Adrenal gland (tissue), 12 donors: ENCODE results near the gene GPS1. TPM values are rescaled to one million over a fixed set of nuclear protein-coding genes. Genes with fewer than 3 reads are reported as not detected.

Source experiments
- DNase-seq, 7 donors: peaks; one replicate each; pipeline ENCODE4 v3.0.0-alpha.2; 2019 to 2020
- H3K27ac ChIP-seq, 5 donors: fragments of 200-600 bp; sonication (generic) in 4 of 5; 1 replicate in 3 of 5; 2 replicates in 2 of 5; pipeline versions ENCODE4 v1.5.1 to v1.8.0; 2016 to 2020; ENCODE audit warnings: mild to moderate bottlenecking in 1 of 5
- H3K27me3 ChIP-seq: fragments of 200-600 bp; 2 replicates; pipeline ENCODE4 v1.8.0; 2021
- H3K36me3 ChIP-seq, 2 donors: fragments of 200-600 bp; replicated peaks in 1 of 2; 1 replicate in 1 of 2; 2 replicates in 1 of 2; pipeline versions ENCODE4 v1.5.1 to v1.8.0; 2018 to 2022
- H3K4me1 ChIP-seq, 2 donors: fragments of 200-600 bp; replicated peaks in 1 of 2; 1 replicate in 1 of 2; 2 replicates in 1 of 2; pipeline versions ENCODE4 v1.5.1 to v1.8.0; 2018 to 2021
- H3K4me3 ChIP-seq, 4 donors: fragments of 200-600 bp; sonication (generic) in 3 of 4; one replicate each; pipeline ENCODE4 v1.5.1; 2016 to 2018
- H3K9me3 ChIP-seq, 3 donors: fragments of 200-600 bp; sonication (generic) in 1 of 3; replicated peaks in 1 of 3; 1 replicate in 2 of 3; 2 replicates in 1 of 3; pipeline versions ENCODE4 v1.5.1 to v1.8.0; 2016 to 2021
- POLR2A ChIP-seq, 2 donors: fragments of 450-650 bp; IDR thresholded peaks; one replicate each; pipeline ENCODE4 v1.6.1; 2017; ENCODE audit warnings: antibody characterized with exemption in 2 of 2, mild to moderate bottlenecking in 2 of 2, moderate library complexity in 1 of 2
- WGBS, 4 donors: extraction: QIAGEN DNeasy Blood & Tissue Kit in 2 of 4; methylation state at CpG; one replicate each; pipeline versions ENCODE4 v1.1.5 to v1.1.7; 2013 to 2017; 5-methylcytosine and 5-hydroxymethylcytosine counted together
- intact Hi-C, 2 donors: fragments of 100-400 bp; cut with DNase I; formaldehyde crosslinking; loops; one replicate each; pipeline versions ENCODE4 v1.14.1 to v1.15.0; 2022 to 2023
- polyA plus RNA-seq, 3 donors: library from polyadenylated mRNA; stranded (reverse); fragments of 200-250 nt in 2 of 3; fragments of 350-450 nt in 1 of 3; fragmentation: Illumina TruSeq in 1 of 3; extraction: RNeasy Lipid Tissue Mini Kit (QIAGEN cat#74804) in 1 of 3; gene quantifications; one replicate each; pipeline ENCODE4 v1.2.3, GENCODE V29; 2013 to 2014
- total RNA-seq, 9 donors: library from RNA; depleted of rRNA in 4 of 9; stranded (reverse); fragments of >200 nt in 4 of 9; fragments of 120-200 nt in 1 of 9; fragmentation: NEBNext Ultra II Directional in 1 of 9; extraction: Animal tissue kit (Norgen Biotek cat#: 25700) in 1 of 9; gene quantifications; one replicate each; pipeline versions ENCODE4 v1.1.0 to v1.2.4, GENCODE V29; 2013 to 2023
- TF ChIP-seq, protein P1 (sequence below), 6 experiments: fragments of 450-650 bp in 4 of 6; fragments of 200-600 bp in 2 of 6; sonication (generic) in 1 of 6; IDR thresholded peaks; 1 replicate in 5 of 6; 2 replicates in 1 of 6; pipeline versions ENCODE4 v1.5.1 to v1.8.0; 2016 to 2021; ENCODE audit warnings: antibody characterized with exemption in 6 of 6, mild to moderate bottlenecking in 2 of 6, moderate library complexity in 1 of 6
- donor health status: healthy with polysubstance abuse.
- donor health status: Bipolar disorder and iron deficiency.
- donor health status: DM: yes; HTN: yes; CAD: no.
- donor health status: DM: no; HTN: no; CAD: no.
- donor health status: DM: no; HTN: no; CAD: no.
- donor health status: DM: yes; HTN: yes; CAD: no.

Gene GPS1
- total and polyA plus RNA-seq, 12 donors: 37.4 to 305 (median 113) TPM

DNA sequence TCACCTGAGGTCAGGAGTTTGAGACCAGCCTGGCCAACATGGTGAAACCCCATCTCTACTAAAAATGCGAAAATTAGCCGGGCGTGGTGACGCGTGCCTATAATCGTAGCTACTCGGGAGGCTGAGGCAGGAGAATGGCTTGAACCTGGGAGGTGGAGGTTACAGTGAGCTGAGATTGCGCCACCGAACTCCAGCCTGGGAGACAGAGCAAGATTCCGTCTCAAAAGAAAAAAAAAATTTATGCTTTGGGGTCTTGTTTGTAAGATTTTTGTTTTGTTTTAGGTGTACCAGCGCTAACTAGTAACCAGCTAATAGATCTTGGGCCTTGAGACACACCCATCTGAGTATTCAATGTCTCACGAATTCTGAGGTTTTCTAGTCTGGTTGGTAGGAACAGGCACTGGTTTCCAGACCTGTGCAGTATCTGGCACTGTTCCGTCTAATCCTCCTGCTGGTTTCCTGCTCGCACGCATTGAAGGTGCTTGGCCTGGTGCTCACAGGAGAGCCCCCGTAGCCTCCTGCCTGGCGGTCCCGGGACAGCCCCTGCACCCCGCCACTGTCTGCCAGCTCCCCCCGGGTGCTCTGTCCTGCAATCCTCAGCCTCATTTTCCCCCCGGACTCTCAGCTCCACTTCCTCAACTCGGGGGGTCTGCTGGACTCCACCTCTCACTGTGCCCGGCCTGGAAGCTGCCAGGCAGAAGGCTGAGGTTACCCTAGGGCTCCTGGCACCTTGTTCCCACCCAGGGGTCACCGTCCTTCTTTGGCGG lies 24.5 kb downstream of the GPS1 start:
- DNase-seq: no peak
- H3K36me3 ChIP-seq: peaks cover 0 to 29% of the 10 kb centered on the region in 2 donors
- H3K4me1 ChIP-seq: no peaks in the 10 kb centered on the region
- H3K9me3 ChIP-seq: no peaks in the 10 kb centered on the region
- WGBS, 4 donors: 83 to 92% (median 87%) methylated on average over 25 of the region's 25 CpGs
- no peak overlapping the region for H3K27ac ChIP-seq
- H3K27me3 ChIP-seq: no peaks in the 10 kb centered on the region
- TF ChIP-seq POLR2A (IDR thresholded peaks at IDR 0.05): no peak
- TF ChIP-seq, protein P1, sequence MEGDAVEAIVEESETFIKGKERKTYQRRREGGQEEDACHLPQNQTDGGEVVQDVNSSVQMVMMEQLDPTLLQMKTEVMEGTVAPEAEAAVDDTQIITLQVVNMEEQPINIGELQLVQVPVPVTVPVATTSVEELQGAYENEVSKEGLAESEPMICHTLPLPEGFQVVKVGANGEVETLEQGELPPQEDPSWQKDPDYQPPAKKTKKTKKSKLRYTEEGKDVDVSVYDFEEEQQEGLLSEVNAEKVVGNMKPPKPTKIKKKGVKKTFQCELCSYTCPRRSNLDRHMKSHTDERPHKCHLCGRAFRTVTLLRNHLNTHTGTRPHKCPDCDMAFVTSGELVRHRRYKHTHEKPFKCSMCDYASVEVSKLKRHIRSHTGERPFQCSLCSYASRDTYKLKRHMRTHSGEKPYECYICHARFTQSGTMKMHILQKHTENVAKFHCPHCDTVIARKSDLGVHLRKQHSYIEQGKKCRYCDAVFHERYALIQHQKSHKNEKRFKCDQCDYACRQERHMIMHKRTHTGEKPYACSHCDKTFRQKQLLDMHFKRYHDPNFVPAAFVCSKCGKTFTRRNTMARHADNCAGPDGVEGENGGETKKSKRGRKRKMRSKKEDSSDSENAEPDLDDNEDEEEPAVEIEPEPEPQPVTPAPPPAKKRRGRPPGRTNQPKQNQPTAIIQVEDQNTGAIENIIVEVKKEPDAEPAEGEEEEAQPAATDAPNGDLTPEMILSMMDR (IDR thresholded peaks at IDR 0.05): no peak
- no peak overlapping the region for H3K4me3 ChIP-seq
- intact Hi-C loops: no loop called here

DNA sequence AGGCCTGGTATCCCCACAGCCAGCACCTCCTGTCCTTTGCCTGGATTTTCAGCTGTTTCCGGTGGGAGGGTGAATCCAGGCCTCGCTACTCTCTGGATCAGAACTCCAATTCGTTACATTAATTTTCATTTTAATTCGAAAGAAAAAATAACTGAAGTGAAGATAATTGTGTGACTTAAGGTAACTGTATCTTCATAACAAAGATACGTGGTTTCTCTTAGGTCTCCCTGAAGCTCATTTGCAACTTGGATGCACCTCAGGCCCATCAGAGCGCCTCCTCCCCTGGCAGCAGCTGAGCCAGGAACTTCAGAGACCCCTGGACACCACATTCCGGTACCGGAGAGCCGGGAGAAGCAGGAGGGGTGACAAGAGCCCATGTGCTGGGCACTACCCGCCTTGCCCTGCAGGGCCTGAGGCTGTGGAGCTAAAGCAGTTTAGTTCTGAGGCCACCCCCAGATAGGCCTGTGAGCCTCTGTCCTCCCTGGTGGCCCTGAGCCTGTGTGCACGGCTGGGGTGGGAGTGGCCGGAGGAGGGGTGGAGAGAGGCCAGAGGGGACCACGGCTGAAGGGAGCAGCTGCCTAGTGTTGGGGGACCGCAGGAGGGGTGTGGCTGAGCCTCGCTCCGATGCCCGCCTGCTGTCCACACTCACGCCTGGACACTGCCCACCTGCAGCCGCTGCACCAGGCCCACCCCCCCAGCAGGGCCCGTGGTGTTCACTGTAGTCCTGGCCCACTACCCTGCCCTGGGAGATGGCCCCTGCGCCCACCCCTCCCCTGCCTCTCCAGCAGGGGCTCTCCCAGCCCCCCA lies 25.3 kb downstream of the GPS1 start:
- H3K9me3 ChIP-seq: no peaks in the 10 kb centered on the region
- 64 to 76% (median 68%) methylated on average over 14 to 21 of the region's 21 CpGs for WGBS, 4 donors
- no peak overlapping the region for H3K27ac ChIP-seq
- H3K27me3 ChIP-seq: no peaks in the 10 kb centered on the region
- no peak for DNase-seq
- TF ChIP-seq POLR2A (IDR thresholded peaks at IDR 0.05): no peak
- TF ChIP-seq, protein P1 (IDR thresholded peaks at IDR 0.05): no peak
- peaks cover 0 to 34% of the 10 kb centered on the region in 2 donors for H3K36me3 ChIP-seq
- no peaks in the 10 kb centered on the region for H3K4me1 ChIP-seq
- intact Hi-C loops: no loop called here
- H3K4me3 ChIP-seq: no peak overlapping the region

DNA sequence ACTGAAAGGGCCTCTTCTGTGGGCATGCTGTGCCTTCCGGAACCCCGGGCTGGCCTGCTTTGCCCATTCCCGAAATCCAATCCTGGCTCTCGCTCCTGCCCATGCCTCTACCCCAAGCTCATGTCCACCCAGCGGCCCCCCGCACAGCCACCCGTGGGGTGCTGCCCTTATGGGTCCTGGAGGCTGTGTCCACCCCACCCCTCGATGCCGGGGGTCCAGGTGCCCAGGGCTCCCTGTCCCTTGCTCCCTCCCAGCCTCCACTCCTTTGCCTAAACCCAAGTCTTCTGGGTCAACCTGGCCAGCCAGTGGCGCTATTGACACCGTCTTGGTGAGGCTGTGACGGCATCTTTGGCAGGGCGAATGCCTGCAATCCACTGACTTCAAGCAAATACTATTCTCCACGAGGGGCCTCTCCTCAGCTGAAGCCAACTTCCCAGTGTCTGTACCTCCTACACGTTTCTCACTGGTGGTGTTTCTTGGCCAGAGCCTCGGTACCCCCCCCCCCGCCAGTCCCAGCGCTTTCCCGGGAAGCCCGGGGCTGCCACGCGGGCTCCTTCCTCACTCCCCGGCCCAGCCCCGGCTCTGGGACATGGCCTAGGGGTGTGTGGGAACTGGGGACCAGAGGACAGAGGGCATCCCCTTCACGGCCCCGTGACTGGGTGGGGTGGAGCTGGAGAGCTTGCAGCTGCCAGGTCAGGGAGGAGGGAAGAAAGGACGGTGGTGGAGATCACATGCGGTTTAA lies 26.1 kb downstream of the GPS1 start:
- WGBS, 4 donors: 75 to 88% (median 80%) methylated on average over 14 to 28 of the region's 28 CpGs

More for the DNA sequence above, 26.1 kb downstream of the GPS1 start:
- TF ChIP-seq POLR2A (IDR thresholded peaks at IDR 0.05): no peak
- TF ChIP-seq, protein P1 (IDR thresholded peaks at IDR 0.05): no peak
- Histone ChIP-seq H3K4me1 (no peaks in the 10 kb centered on the region), H3K27me3 (no peaks in the 10 kb centered on the region), H3K36me3 (peaks cover 0 to 42% of the 10 kb centered on the region in 2 donors), H3K9me3 (no peaks in the 10 kb centered on the region), H3K4me3 (no peak overlapping the region), H3K27ac (no peak overlapping the region)
- intact Hi-C loops: no loop called here
- DNase-seq: no peak
